Fibroblast of pulmonary artery (primary cell): Measurements from ENCODE around the gene FGF11.

ENCODE experiments used
- DNase-seq: peaks from one replicate; pipeline ENCODE4 v3.0.0-alpha.2; 2010; ENCODE audit warnings: low read depth
- H3K4me3 ChIP-seq: replicated peaks from 2 replicates; pipeline ENCODE4 v1.5.1; 2011; ENCODE audit warnings: low read depth, mild to moderate bottlenecking, control low read depth, low read length, moderate library complexity
- TF ChIP-seq, protein P1 (sequence below): IDR thresholded peaks from 2 replicates; pipeline ENCODE4 v1.5.1; 2011; ENCODE audit warnings: mild to moderate bottlenecking, control low read depth, low read length, inconsistent platforms; ENCODE audit errors: missing control alignments

Gene FGF11

GRCh38 chr17:7394452-7395191 lies 44.7 kb upstream of the FGF11 start, which contains the start of gene PLSCR3:
TSS of gene PLSCR3 (minus strand) at chr17:7394525. CDS start at chr17:7394110, 415 bp downstream.
- DNase-seq: peak; percentile 87
- peak within 1 kb of the TSS; percentile 82 for H3K4me3 ChIP-seq
- TF ChIP-seq, protein P1, sequence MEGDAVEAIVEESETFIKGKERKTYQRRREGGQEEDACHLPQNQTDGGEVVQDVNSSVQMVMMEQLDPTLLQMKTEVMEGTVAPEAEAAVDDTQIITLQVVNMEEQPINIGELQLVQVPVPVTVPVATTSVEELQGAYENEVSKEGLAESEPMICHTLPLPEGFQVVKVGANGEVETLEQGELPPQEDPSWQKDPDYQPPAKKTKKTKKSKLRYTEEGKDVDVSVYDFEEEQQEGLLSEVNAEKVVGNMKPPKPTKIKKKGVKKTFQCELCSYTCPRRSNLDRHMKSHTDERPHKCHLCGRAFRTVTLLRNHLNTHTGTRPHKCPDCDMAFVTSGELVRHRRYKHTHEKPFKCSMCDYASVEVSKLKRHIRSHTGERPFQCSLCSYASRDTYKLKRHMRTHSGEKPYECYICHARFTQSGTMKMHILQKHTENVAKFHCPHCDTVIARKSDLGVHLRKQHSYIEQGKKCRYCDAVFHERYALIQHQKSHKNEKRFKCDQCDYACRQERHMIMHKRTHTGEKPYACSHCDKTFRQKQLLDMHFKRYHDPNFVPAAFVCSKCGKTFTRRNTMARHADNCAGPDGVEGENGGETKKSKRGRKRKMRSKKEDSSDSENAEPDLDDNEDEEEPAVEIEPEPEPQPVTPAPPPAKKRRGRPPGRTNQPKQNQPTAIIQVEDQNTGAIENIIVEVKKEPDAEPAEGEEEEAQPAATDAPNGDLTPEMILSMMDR: peak; percentile 41

GRCh38 chr17:7396147-7396546 lies 43.2 kb upstream of the FGF11 start:
- H3K4me3 ChIP-seq: no peak overlapping the region
- TF ChIP-seq, protein P1: no peak
- no peak for DNase-seq

GRCh38 chr17:7398612-7399011 lies 40.7 kb upstream of the FGF11 start:
- no peak for DNase-seq
- no peak overlapping the region for H3K4me3 ChIP-seq
- TF ChIP-seq, protein P1: no peak

GRCh38 chr17:7403043-7403726 lies 36.1 kb upstream of the FGF11 start:
- DNase-seq: no peak
- peak overlapping the region; percentile 73 for H3K4me3 ChIP-seq
- TF ChIP-seq, protein P1: no peak

DNA sequence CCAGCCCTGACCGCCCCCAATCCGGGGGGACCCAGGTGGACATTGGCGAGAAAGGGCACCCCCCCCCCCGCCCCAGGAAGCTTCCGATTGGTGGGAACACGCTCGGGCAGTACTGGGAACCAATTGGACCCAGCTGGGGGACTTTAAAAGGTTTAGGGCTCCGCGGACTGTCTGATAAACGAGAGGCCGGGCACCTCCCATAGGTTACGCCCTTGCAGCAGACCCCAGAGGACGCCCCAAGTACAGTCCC lies 35.7 kb upstream of the FGF11 start:
- DNase-seq: no peak
- TF ChIP-seq, protein P1: no peak
- H3K4me3 ChIP-seq: peak overlapping the region; percentile 73

DNA sequence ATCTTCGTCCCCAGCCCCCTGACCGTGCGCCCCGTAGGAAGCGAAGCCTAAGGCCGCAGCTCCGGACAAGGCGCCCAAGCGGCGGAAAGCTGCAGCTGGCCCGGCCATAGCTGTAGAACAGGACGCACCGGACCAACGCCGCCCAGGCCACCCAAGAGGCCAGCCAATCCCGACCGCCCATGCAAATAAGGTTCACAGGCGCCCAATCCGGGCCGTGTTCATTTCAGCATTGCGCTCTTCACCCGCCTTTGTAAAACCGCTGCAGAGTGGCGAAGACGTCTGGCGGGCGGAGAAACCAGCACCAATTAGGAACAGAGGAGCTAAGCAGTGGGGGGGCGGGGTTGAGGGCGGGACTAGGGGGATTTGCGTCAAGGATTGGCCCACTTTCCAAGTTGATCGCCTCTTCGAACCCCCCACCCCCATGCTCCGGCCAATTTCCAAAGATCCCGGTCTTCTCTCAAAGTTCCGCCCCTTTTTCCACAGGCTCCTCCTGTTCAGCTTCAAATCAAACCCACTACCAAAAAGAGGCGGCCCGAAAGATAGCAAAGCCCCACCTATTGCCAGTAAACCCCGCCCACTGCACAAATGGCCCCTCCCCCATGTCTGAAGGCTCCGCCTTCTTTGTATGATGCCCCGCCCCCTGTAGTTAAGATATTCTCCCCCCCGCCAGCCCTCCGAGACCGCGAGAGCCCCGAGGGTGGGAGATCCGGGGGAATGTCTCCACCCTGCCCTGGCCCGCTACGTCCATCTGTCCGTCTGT lies 35.2 kb upstream of the FGF11 start, which contains the start of gene TMEM256:
Gene TMEM256, minus strand, starts transcription at position 121 of the 760 bp plus-strand sequence. Its CDS starts 13 bp downstream, at position 108.
- TF ChIP-seq, protein P1: no peak
- H3K4me3 ChIP-seq: peak within 1 kb of the TSS; percentile 73
- DNase-seq: peak; percentile 99
